CD4-positive, alpha-beta T cell treated with Interleukin-15 for 1 hour (primary cell): ENCODE results near the gene ATP4B.

ENCODE experiments used
- DNase-seq: peaks from one replicate; pipeline ENCODE4 v3.0.0-alpha.2; 2020

The ATP4B gene

GRCh38 chr13:113605461-113605860, 52.5 kb downstream of the ATP4B start:
- no peak for DNase-seq

- no peak for DNase-seq
These were observed 53.8 kb downstream of the ATP4B start for GRCh38 chr13:113604186-113604585.

- no peak for DNase-seq
These were observed 54.8 kb downstream of the ATP4B start for GRCh38 chr13:113603116-113603710.

GRCh38 chr13:113602291-113602988, 55.6 kb downstream of the ATP4B start:
- DNase-seq: no peak

- DNase-seq: no peak
These were observed 56.6 kb downstream of the ATP4B start for GRCh38 chr13:113601166-113602070.

GRCh38 chr13:113599391-113599790, 58.6 kb downstream of the ATP4B start:
- DNase-seq: no peak
